Measurements from ENCODE around the gene DESI1. TPM values are rescaled to one million over a fixed set of nuclear protein-coding genes. Genes with fewer than 3 reads are reported as not detected.
"Not testable (repeated sequence)": the region's sequence is repeated elsewhere in the genome, so short reads cannot be mapped to it uniquely, and the experiment has no call there.

DESI1 gene
- total RNA-seq, 2 experiments from 2014 or later: 57.3 to 64.8 TPM

GRCh38 chr22:41564563-41564962 lies 56.3 kb downstream of the DESI1 start:
- Mint-ChIP-seq H3K27me3 (ENCODE audit: low read depth) (peaks cover 12% of the 10 kb centered on the region), H3K4me1 (ENCODE audit: low read depth) (peaks cover 5% of the 10 kb centered on the region), H3K27ac (no peak overlapping the region), H3K9me3 (no peaks in the 10 kb centered on the region), H3K4me3 (no peak overlapping the region), H3K36me3 (ENCODE audit: low read depth) (no peaks in the 10 kb centered on the region)
- no peak for DNase-seq
- CTCF ChIA-PET: no interaction called here
- intact Hi-C loops (cut with micrococcal nuclease): no loop called here

GRCh38 chr22:41563051-41563711 lies 57.7 kb downstream of the DESI1 start:
- Mint-ChIP-seq H3K9me3 (no peaks in the 10 kb centered on the region), H3K27ac (no peak overlapping the region), H3K4me3 (no peak overlapping the region), H3K4me1 (ENCODE audit: low read depth) (peaks cover 5% of the 10 kb centered on the region), H3K36me3 (ENCODE audit: low read depth) (no peaks in the 10 kb centered on the region), H3K27me3 (ENCODE audit: low read depth) (peaks cover 12% of the 10 kb centered on the region)
- no peak for DNase-seq
- CTCF ChIA-PET: no interaction called here
- intact Hi-C loops (cut with micrococcal nuclease): no loop called here

- no peaks in the 10 kb centered on the region for H3K9me3 Mint-ChIP-seq
- H3K4me3 Mint-ChIP-seq: no peak overlapping the region
- H3K27me3 Mint-ChIP-seq (ENCODE audit: low read depth): peaks cover 16% of the 10 kb centered on the region
- CTCF ChIA-PET: no interaction called here
- intact Hi-C loops (cut with micrococcal nuclease): no loop called here
- peaks cover 5% of the 10 kb centered on the region for H3K4me1 Mint-ChIP-seq (ENCODE audit: low read depth)
- no peaks in the 10 kb centered on the region for H3K36me3 Mint-ChIP-seq (ENCODE audit: low read depth)
- no peak for DNase-seq
- H3K27ac Mint-ChIP-seq: no peak overlapping the region
Observed at GRCh38 chr22:41562461-41562860, 58.4 kb downstream of the DESI1 start.

- H3K4me1 Mint-ChIP-seq (ENCODE audit: low read depth): peaks cover 5% of the 10 kb centered on the region
- peaks cover 16% of the 10 kb centered on the region for H3K27me3 Mint-ChIP-seq (ENCODE audit: low read depth)
- intact Hi-C loops (cut with micrococcal nuclease): no loop called here
- H3K9me3 Mint-ChIP-seq: no peaks in the 10 kb centered on the region
- H3K27ac Mint-ChIP-seq: no peak overlapping the region
- H3K36me3 Mint-ChIP-seq (ENCODE audit: low read depth): no peaks in the 10 kb centered on the region
- DNase-seq: no peak
- H3K4me3 Mint-ChIP-seq: no peak overlapping the region
- CTCF ChIA-PET: no interaction called here
Observed at GRCh38 chr22:41561788-41562187, 59.1 kb downstream of the DESI1 start.

- Mint-ChIP-seq H3K36me3 (ENCODE audit: low read depth) (no peaks in the 10 kb centered on the region), H3K9me3 (no peaks in the 10 kb centered on the region), H3K4me1 (ENCODE audit: low read depth) (peaks cover 5% of the 10 kb centered on the region), H3K4me3 (no peak overlapping the region), H3K27ac (no peak overlapping the region), H3K27me3 (ENCODE audit: low read depth) (peaks cover 16% of the 10 kb centered on the region)
- intact Hi-C loops (cut with micrococcal nuclease): no loop called here
- no peak for DNase-seq
- CTCF ChIA-PET: no interaction called here
Observed at GRCh38 chr22:41561335-41561734, 59.5 kb downstream of the DESI1 start.

- no peak for DNase-seq
- Mint-ChIP-seq H3K27ac (no peak overlapping the region), H3K36me3 (ENCODE audit: low read depth) (no peaks in the 10 kb centered on the region), H3K4me3 (no peak overlapping the region), H3K9me3 (no peaks in the 10 kb centered on the region), H3K27me3 (ENCODE audit: low read depth) (peaks cover 18% of the 10 kb centered on the region), H3K4me1 (ENCODE audit: low read depth) (no peaks in the 10 kb centered on the region)
- CTCF ChIA-PET: no interaction called here
- intact Hi-C loops (cut with micrococcal nuclease): no loop called here
Observed at GRCh38 chr22:41560095-41560471, 60.8 kb downstream of the DESI1 start.

GRCh38 chr22:41558241-41558630 lies 62.6 kb downstream of the DESI1 start:
- intact Hi-C loops (cut with micrococcal nuclease); DNase-seq; H3K4me3 Mint-ChIP-seq; H3K27ac Mint-ChIP-seq; H3K36me3 Mint-ChIP-seq (ENCODE audit: low read depth); H3K9me3 Mint-ChIP-seq; H3K4me1 Mint-ChIP-seq (ENCODE audit: low read depth): not testable (repeated sequence)
- peaks cover 18% of the 10 kb centered on the region for H3K27me3 Mint-ChIP-seq (ENCODE audit: low read depth)
- CTCF ChIA-PET: interaction anchor here (0.7 kb wide), 1 partner anchor 363 kb away, joined by 3 read pairs; no protein-coding TSS in a partner anchor

- Mint-ChIP-seq H3K27ac (no peak overlapping the region), H3K36me3 (ENCODE audit: low read depth) (no peaks in the 10 kb centered on the region), H3K9me3 (no peaks in the 10 kb centered on the region), H3K4me3 (no peak overlapping the region), H3K27me3 (ENCODE audit: low read depth) (peaks cover 18% of the 10 kb centered on the region), H3K4me1 (ENCODE audit: low read depth) (no peaks in the 10 kb centered on the region)
- CTCF ChIA-PET: interaction anchor here (0.7 to 1.2 kb wide), 2 partner anchors 14 to 363 kb away, joined by 3 read pairs; partner anchors contain the start of gene POLR3H
- intact Hi-C loops (cut with micrococcal nuclease): no loop called here
- DNase-seq: peak; percentile 34
Observed at GRCh38 chr22:41557401-41558240, 63.2 kb downstream of the DESI1 start.

- CTCF ChIA-PET: interaction anchor here (1.2 kb wide), 1 partner anchor 13 kb away, joined by 3 read pairs; the partner anchor contains the start of gene POLR3H
- no peaks in the 10 kb centered on the region for H3K4me1 Mint-ChIP-seq (ENCODE audit: low read depth)
- no peak overlapping the region for H3K27ac Mint-ChIP-seq
- H3K27me3 Mint-ChIP-seq (ENCODE audit: low read depth): peaks cover 18% of the 10 kb centered on the region
- no peak overlapping the region for H3K4me3 Mint-ChIP-seq
- no peak for DNase-seq
- H3K9me3 Mint-ChIP-seq: no peaks in the 10 kb centered on the region
- no peaks in the 10 kb centered on the region for H3K36me3 Mint-ChIP-seq (ENCODE audit: low read depth)
- intact Hi-C loops (cut with micrococcal nuclease): no loop called here
Observed at GRCh38 chr22:41556561-41556960, 64.3 kb downstream of the DESI1 start.

GRCh38 chr22:41555325-41555982 lies 65.4 kb downstream of the DESI1 start:
- Mint-ChIP-seq H3K9me3 (no peaks in the 10 kb centered on the region), H3K36me3 (ENCODE audit: low read depth) (no peaks in the 10 kb centered on the region), H3K27me3 (ENCODE audit: low read depth) (peaks cover 10% of the 10 kb centered on the region), H3K27ac (no peak overlapping the region), H3K4me1 (ENCODE audit: low read depth) (no peaks in the 10 kb centered on the region), H3K4me3 (no peak overlapping the region)
- intact Hi-C loops (cut with micrococcal nuclease): no loop called here
- no peak for DNase-seq
- CTCF ChIA-PET: interaction anchor here (0.6 kb wide), 2 partner anchors 239 to 632 kb away, joined by 3 read pairs; no protein-coding TSS in a partner anchor

- Mint-ChIP-seq H3K9me3 (no peaks in the 10 kb centered on the region), H3K27ac (no peak overlapping the region), H3K36me3 (ENCODE audit: low read depth) (no peaks in the 10 kb centered on the region), H3K4me1 (ENCODE audit: low read depth) (no peaks in the 10 kb centered on the region), H3K27me3 (ENCODE audit: low read depth) (peaks cover 3% of the 10 kb centered on the region), H3K4me3 (no peak overlapping the region)
- intact Hi-C loops (cut with micrococcal nuclease): no loop called here
- CTCF ChIA-PET: no interaction called here
- DNase-seq: no peak
Observed at GRCh38 chr22:41551877-41552582, 68.8 kb downstream of the DESI1 start.

- CTCF ChIA-PET: no interaction called here
- no peaks in the 10 kb centered on the region for H3K36me3 Mint-ChIP-seq (ENCODE audit: low read depth)
- H3K4me3 Mint-ChIP-seq: no peak overlapping the region
- no peaks in the 10 kb centered on the region for H3K27me3 Mint-ChIP-seq (ENCODE audit: low read depth)
- no peak for DNase-seq
- no peak overlapping the region for H3K27ac Mint-ChIP-seq
- no peaks in the 10 kb centered on the region for H3K4me1 Mint-ChIP-seq (ENCODE audit: low read depth)
- intact Hi-C loops (cut with micrococcal nuclease): no loop called here
- no peaks in the 10 kb centered on the region for H3K9me3 Mint-ChIP-seq
Observed at GRCh38 chr22:41550952-41551491, 69.8 kb downstream of the DESI1 start.
